ENCODE measurements around the gene SPTA1. TPM values are rescaled to one million over a fixed set of nuclear protein-coding genes. Genes with fewer than 3 reads are reported as not detected.

SPTA1 gene
- total RNA-seq, 1 donor from 2014 or later = 1.4 TPM

DNA sequence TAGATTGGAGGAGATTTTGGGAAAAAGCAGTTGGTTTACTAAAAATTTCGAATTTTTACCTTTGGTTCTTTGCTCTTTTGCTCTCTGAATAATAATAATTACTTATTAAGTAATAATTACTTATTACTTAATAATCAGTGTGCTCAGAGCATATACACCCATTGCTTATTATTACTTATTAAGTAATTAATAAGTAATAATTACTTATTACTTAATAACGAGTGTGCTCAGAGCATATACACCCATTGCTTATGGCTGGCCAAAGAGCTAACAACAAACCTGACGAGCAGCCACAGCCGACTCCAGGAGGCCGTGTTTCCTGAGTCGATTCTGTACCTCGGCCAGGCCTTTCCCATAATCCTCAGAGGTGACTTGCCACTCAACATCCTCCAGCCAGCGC, 20.5 kb downstream of the SPTA1 start:
- peaks cover 4% of the 10 kb centered on the region for H3K27me3 Mint-ChIP-seq (ENCODE audit: low read depth)
- no peaks in the 10 kb centered on the region for H3K36me3 Mint-ChIP-seq
- H3K4me3 Mint-ChIP-seq = no peak overlapping the region
- H3K4me1 Mint-ChIP-seq = peaks cover 2% of the 10 kb centered on the region
- TF ChIP-seq, protein P1, sequence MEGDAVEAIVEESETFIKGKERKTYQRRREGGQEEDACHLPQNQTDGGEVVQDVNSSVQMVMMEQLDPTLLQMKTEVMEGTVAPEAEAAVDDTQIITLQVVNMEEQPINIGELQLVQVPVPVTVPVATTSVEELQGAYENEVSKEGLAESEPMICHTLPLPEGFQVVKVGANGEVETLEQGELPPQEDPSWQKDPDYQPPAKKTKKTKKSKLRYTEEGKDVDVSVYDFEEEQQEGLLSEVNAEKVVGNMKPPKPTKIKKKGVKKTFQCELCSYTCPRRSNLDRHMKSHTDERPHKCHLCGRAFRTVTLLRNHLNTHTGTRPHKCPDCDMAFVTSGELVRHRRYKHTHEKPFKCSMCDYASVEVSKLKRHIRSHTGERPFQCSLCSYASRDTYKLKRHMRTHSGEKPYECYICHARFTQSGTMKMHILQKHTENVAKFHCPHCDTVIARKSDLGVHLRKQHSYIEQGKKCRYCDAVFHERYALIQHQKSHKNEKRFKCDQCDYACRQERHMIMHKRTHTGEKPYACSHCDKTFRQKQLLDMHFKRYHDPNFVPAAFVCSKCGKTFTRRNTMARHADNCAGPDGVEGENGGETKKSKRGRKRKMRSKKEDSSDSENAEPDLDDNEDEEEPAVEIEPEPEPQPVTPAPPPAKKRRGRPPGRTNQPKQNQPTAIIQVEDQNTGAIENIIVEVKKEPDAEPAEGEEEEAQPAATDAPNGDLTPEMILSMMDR (IDR thresholded peaks at IDR 0.05; ENCODE audit: unreplicated experiment) = no peak
- H3K9me3 Mint-ChIP-seq = no peaks in the 10 kb centered on the region
- no peak overlapping the region for H3K27ac Mint-ChIP-seq
- DNase-seq (ENCODE audit: low spot score in 2 of 2, unreplicated experiment in 2 of 2) = no peak

DNA sequence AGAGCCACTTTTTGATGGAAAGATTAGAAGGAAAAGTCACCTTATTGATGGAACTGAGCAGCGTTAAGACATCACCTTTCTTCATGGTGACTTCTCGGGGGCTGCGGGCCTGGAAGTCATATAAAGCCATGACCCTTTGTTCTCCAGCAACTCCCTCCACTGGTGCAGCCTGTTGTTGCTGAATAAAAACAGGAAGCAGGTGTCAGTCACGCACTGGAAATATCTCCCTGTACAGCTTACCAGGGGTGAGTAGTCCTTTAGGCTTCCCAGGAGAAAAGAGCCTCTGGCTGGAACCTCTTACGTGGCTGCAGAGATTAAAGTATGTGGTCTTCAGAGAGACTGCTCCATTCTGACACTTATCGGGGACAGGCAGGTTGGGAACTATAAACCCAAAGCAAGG, 31.9 kb downstream of the SPTA1 start:
- DNase-seq (ENCODE audit: low spot score in 2 of 2, unreplicated experiment in 2 of 2) = no peak
- TF ChIP-seq, protein P1 (IDR thresholded peaks at IDR 0.05; ENCODE audit: unreplicated experiment) = no peak
- H3K36me3 Mint-ChIP-seq = no peaks in the 10 kb centered on the region
- H3K27ac Mint-ChIP-seq = peak overlapping the region; percentile 37
- no peaks in the 10 kb centered on the region for H3K27me3 Mint-ChIP-seq (ENCODE audit: low read depth)
- peaks cover 18% of the 10 kb centered on the region for H3K4me1 Mint-ChIP-seq
- H3K4me3 Mint-ChIP-seq = no peak overlapping the region
- H3K9me3 Mint-ChIP-seq = peaks cover 10% of the 10 kb centered on the region

DNA sequence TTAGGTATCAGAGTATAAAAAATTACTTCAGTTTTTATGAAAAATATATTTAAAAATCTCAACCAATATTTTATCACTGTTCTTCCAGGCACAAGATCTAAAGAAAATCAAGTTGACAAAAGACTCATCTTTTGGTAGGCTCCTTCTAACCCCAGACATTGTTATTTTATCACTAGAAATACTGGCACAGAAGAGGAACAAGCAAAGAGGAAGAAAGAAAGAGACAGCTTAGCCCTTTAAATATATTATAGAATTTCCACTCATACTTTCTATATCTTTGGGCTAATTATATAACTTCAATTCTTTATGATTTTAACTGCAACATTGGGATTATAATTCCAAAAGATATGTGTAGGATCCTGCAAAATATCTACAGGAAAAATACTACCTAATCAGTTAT, 32.4 kb downstream of the SPTA1 start:
- Mint-ChIP-seq H3K4me1 (peaks cover 18% of the 10 kb centered on the region), H3K4me3 (no peak overlapping the region), H3K27ac (no peak overlapping the region), H3K36me3 (no peaks in the 10 kb centered on the region), H3K27me3 (ENCODE audit: low read depth) (no peaks in the 10 kb centered on the region), H3K9me3 (peaks cover 10% of the 10 kb centered on the region)
- TF ChIP-seq, protein P1 (IDR thresholded peaks at IDR 0.05; ENCODE audit: unreplicated experiment) = no peak
- no peak for DNase-seq (ENCODE audit: low spot score in 2 of 2, unreplicated experiment in 2 of 2)

DNA sequence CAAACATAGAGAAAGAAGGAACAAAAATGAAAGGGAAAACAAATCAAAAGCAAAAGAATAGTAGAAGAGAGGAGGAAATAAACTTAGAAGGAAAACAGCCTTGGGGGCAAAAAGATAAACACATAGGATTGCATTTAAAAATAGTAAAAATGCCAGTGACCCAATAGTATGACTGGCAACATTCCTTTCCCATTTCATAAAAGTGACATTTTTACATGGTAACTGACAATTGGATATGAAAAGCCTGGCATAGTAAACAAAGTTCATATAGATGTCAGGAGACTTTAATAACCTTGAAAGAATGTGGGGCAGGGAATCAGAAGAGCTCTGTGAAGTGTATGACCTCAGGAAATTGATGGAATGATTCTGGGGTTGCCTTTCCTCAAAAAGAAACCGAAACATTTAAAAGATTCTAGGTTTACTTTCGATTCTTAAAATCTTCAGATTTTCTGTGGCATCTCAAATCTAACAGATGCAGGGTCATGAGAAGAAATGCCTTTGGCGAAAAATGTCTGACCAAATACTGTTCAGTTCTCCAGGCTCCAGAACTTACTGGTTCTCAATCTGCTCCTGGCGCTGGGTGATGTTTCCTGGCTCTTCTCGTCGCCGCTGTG, 33.7 kb downstream of the SPTA1 start:
- TF ChIP-seq, protein P1 (IDR thresholded peaks at IDR 0.05; ENCODE audit: unreplicated experiment) = no peak
- no peaks in the 10 kb centered on the region for H3K9me3 Mint-ChIP-seq
- no peak for DNase-seq (ENCODE audit: low spot score in 2 of 2, unreplicated experiment in 2 of 2)
- H3K4me1 Mint-ChIP-seq = peaks cover 18% of the 10 kb centered on the region
- H3K27me3 Mint-ChIP-seq (ENCODE audit: low read depth) = no peaks in the 10 kb centered on the region
- no peaks in the 10 kb centered on the region for H3K36me3 Mint-ChIP-seq
- H3K4me3 Mint-ChIP-seq = no peak overlapping the region
- no peak overlapping the region for H3K27ac Mint-ChIP-seq

DNA sequence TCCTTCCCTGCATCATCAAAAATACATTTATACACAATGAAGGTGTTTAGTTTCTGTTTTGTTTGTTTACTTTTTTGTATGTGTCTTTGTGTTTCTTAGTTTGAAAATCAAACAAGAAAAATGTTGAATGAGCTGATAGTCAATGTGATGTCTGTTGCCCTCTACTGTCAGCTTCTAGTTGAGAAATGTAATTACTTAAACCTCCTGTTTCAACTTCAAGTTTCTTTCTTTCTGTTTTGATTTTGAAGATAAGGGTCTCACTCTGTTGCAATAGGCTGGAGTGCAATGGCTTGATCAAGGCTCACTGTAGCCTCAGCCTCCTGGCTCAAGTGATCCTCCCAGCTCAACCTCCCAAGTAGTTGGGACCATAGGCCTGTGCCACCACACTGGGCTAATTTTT, 37.5 kb downstream of the SPTA1 start:
- Mint-ChIP-seq H3K4me3 (no peak overlapping the region), H3K27me3 (ENCODE audit: low read depth) (no peaks in the 10 kb centered on the region), H3K27ac (no peak overlapping the region)

More for the DNA sequence above, 37.5 kb downstream of the SPTA1 start:
- Mint-ChIP-seq H3K9me3 (no peaks in the 10 kb centered on the region), H3K36me3 (no peaks in the 10 kb centered on the region), H3K4me1 (peaks cover 17% of the 10 kb centered on the region)
- no peak for DNase-seq (ENCODE audit: low spot score in 2 of 2, unreplicated experiment in 2 of 2)
- TF ChIP-seq, protein P1 (IDR thresholded peaks at IDR 0.05; ENCODE audit: unreplicated experiment) = no peak
